A549 treated with CpdA at 1 μM for 4 hours (cell line): ENCODE results near the gene VSIG10L. TPM values are rescaled to one million over a fixed set of nuclear protein-coding genes. Genes with fewer than 3 reads are reported as not detected.

Experiments used
- total RNA-seq: library from RNA; stranded (reverse); fragments of 200-300 nt; extraction: Qiagen RNA extraction; gene quantifications from 5 replicates; pipeline ENCODE4 v1.2.3, GENCODE V29; 2022; ENCODE audit warnings: low read depth

VSIG10L gene
- total RNA-seq: 6.7 to 10.1 TPM (median 9.5 TPM) in 5 replicates

GRCh38 chr19:51341976-51342580 lies at the start of gene VSIG10L:
Gene VSIG10L, minus strand, starts transcription at chr19:51342139. Its CDS starts 15 bp downstream, at chr19:51342124.

GRCh38 chr19:51387924-51388389 lies 46.0 kb upstream of the VSIG10L start, which contains the start of gene LIM2:
Gene LIM2, minus strand, starts transcription at chr19:51387974. Its CDS starts 531 bp downstream, at chr19:51387443.

GRCh38 chr19:51372649-51373504 lies 30.9 kb upstream of the VSIG10L start, which contains the start of gene NKG7:
Gene NKG7, minus strand, starts transcription at chr19:51372654. Its CDS starts 119 bp downstream, at chr19:51372535.

GRCh38 chr19:51368366-51369282 lies 26.7 kb upstream of the VSIG10L start, which contains the start of gene CLDND2:
Gene CLDND2, minus strand, starts transcription at chr19:51369003. Its CDS starts 426 bp downstream, at chr19:51368577.

GRCh38 chr19:51365965-51366388 lies 24.0 kb upstream of the VSIG10L start, which contains the start of gene ETFB:
Gene ETFB, minus strand, starts transcription at chr19:51366388. Its CDS starts 62 bp downstream, at chr19:51366326.

GRCh38 chr19:51311351-51312257 lies 30.3 kb downstream of the VSIG10L start, which contains the start of gene IGLON5:
Gene IGLON5, plus strand, starts transcription at chr19:51311644. Its CDS starts 204 bp downstream, at chr19:51311848.

Other genes starting within 250 kb of the VSIG10L start
- 5.0 to 16.7 TPM (median 13.8 TPM) in 5 replicates for gene CTU1, start 233.7 kb downstream of the VSIG10L start, total RNA-seq
- gene SIGLEC9, start 217.2 kb downstream of the VSIG10L start, total RNA-seq: 0.26 TPM in 1 of 5 replicates, not detected in the others
- not detected in 5 replicates for gene SIGLEC7, start 199.8 kb downstream of the VSIG10L start, total RNA-seq
- gene CD33, start 117.1 kb downstream of the VSIG10L start, total RNA-seq: 0.08 TPM in 1 of 5 replicates, not detected in the others
- not detected in 5 replicates for gene SIGLECL1, start 91.1 kb downstream of the VSIG10L start, total RNA-seq
- 0.02 to 0.06 TPM (median 0.05 TPM) in 3 of 5 replicates, not detected in the others for gene IGLON5, start 30.5 kb downstream of the VSIG10L start, total RNA-seq
- 204 to 234 TPM (median 218 TPM) in 5 replicates for gene ETFB, start 24.2 kb upstream of the VSIG10L start, total RNA-seq
- 4.7 to 10.1 TPM (median 9.9 TPM) in 5 replicates for gene CLDND2, start 26.9 kb upstream of the VSIG10L start, total RNA-seq
- not detected in 5 replicates for gene NKG7, start 30.5 kb upstream of the VSIG10L start, total RNA-seq
- not detected in 5 replicates for gene LIM2, start 45.8 kb upstream of the VSIG10L start, total RNA-seq
- not detected in 5 replicates for gene C19orf84, start 48.5 kb upstream of the VSIG10L start, total RNA-seq
- gene SIGLEC10, start 75.5 kb upstream of the VSIG10L start, total RNA-seq: not detected in 5 replicates
- gene SIGLEC8, start 116.3 kb upstream of the VSIG10L start, total RNA-seq: not detected in 5 replicates
- not detected in 5 replicates for gene CEACAM18, start 136.4 kb upstream of the VSIG10L start, total RNA-seq
- gene SIGLEC12, start 159.7 kb upstream of the VSIG10L start, total RNA-seq: not detected in 5 replicates
- gene SIGLEC6, start 189.5 kb upstream of the VSIG10L start, total RNA-seq: not detected in 5 replicates
- gene ZNF175, start 229.1 kb upstream of the VSIG10L start, total RNA-seq: 4.2 to 5.6 TPM (median 4.3 TPM) in 5 replicates